Brain microvascular endothelial cell (primary cell): Measurements from ENCODE around the gene CENPF.

ENCODE experiments used
- DNase-seq: peaks from one replicate; pipeline ENCODE4 v3.0.0-alpha.2; 2020
- H3K27ac ChIP-seq: fragments of 250-450 bp; sonication (Bioruptor Pico); 2 replicates; pipeline ENCODE4 v1.5.1; 2020; ENCODE audit warnings: mild to moderate bottlenecking, moderate library complexity
- H3K27me3 ChIP-seq: fragments of 250-450 bp; sonication (Bioruptor Pico); replicated peaks from 2 replicates; pipeline ENCODE4 v1.5.1; 2020; ENCODE audit warnings: mild to moderate bottlenecking
- H3K36me3 ChIP-seq: fragments of 250-450 bp; sonication (Bioruptor Pico); replicated peaks from 2 replicates; pipeline ENCODE4 v1.5.1; 2020; ENCODE audit warnings: mild to moderate bottlenecking
- H3K4me3 ChIP-seq: 2 replicates; pipeline ENCODE4 v1.5.1; 2011; ENCODE audit warnings: low read depth, mild to moderate bottlenecking, control low read depth, low read length, moderate library complexity
- CTCF ChIP-seq: IDR thresholded peaks from 2 replicates; pipeline ENCODE4 v1.5.1; 2011; ENCODE audit warnings: low read depth, mild to moderate bottlenecking, moderate library complexity, low read length, control low read depth, inconsistent platforms; ENCODE audit errors: missing control alignments
- in situ Hi-C: cut with HindIII; loops from 2 replicates; pipeline ENCODE4 v1.10.0; 2017; ENCODE audit warnings: low sequenced_read_pairs, low pct_ligation_motif_present

The CENPF gene

GRCh38 chr1:214683621-214684020, 80.6 kb downstream of the CENPF start:
- H3K36me3 ChIP-seq: no peaks in the 10 kb centered on the region
- H3K27me3 ChIP-seq: no peaks in the 10 kb centered on the region
- in situ Hi-C loops: no loop called here
- no peak overlapping the region for H3K4me3 ChIP-seq
- no peak overlapping the region for H3K27ac ChIP-seq
- no peak for DNase-seq
- TF ChIP-seq CTCF: no peak

GRCh38 chr1:214685906-214686305, 82.9 kb downstream of the CENPF start:
- TF ChIP-seq CTCF: no peak
- in situ Hi-C loops: no loop called here
- no peak overlapping the region for H3K27ac ChIP-seq
- no peak for DNase-seq
- H3K36me3 ChIP-seq: no peaks in the 10 kb centered on the region
- no peak overlapping the region for H3K4me3 ChIP-seq
- H3K27me3 ChIP-seq: no peaks in the 10 kb centered on the region

DNA sequence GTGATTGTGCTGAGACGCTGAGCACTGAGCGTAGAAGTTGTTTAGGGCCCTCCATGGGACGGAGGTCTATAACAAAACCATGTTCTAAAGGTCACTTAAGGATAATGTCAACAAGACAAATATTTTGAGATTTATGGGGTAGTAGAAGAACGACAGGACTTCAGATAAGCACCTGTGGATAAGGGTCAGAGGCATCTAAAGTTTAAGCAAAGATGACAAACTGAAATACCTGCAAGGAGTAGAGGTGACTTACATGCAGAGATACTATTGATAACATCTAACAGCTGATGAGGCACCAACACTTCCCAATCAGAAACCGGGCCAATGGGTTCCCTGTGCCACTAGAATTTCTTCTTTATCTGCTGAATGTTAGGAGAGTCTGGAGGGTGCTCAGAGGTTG, 83.5 kb downstream of the CENPF start:
- TF ChIP-seq CTCF: no peak
- no peak for DNase-seq
- Histone ChIP-seq H3K36me3 (no peaks in the 10 kb centered on the region), H3K4me3 (no peak overlapping the region), H3K27ac (no peak overlapping the region), H3K27me3 (no peaks in the 10 kb centered on the region)
- in situ Hi-C loops: no loop called here

DNA sequence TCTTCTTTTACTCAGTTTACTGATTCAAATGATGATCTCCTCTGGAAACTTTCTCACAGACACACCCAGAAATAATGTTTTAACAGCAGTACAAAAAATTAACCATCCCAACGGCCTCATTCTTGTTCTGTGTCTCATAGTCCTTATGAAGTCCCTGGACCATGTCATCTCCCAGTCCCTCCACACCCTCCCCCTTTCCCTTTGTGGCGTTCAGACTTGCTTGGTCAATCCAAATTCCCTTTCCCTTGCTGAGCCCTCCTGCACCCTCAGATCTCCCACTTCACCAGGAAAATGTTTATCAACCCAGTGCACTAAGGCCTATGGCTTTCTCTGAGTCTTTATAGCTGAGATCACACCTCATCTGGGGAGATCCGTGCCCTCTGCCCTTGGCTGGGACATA, 85.9 kb downstream of the CENPF start:
- no peak for TF ChIP-seq CTCF
- Histone ChIP-seq H3K36me3 (no peaks in the 10 kb centered on the region), H3K4me3 (no peak overlapping the region), H3K27ac (no peak overlapping the region), H3K27me3 (no peaks in the 10 kb centered on the region)
- DNase-seq: no peak
- in situ Hi-C loops: no loop called here

- no peaks in the 10 kb centered on the region for H3K27me3 ChIP-seq
- no peak for DNase-seq
- H3K36me3 ChIP-seq: no peaks in the 10 kb centered on the region
- no peak for TF ChIP-seq CTCF
- H3K27ac ChIP-seq: no peak overlapping the region
- in situ Hi-C loops: no loop called here
- H3K4me3 ChIP-seq: no peak overlapping the region
Observed at GRCh38 chr1:214694769-214695168, 91.8 kb downstream of the CENPF start.

- in situ Hi-C loops: no loop called here
- no peak for TF ChIP-seq CTCF
- H3K4me3 ChIP-seq: no peak overlapping the region
- H3K36me3 ChIP-seq: no peaks in the 10 kb centered on the region
- H3K27ac ChIP-seq: no peak overlapping the region
- H3K27me3 ChIP-seq: no peaks in the 10 kb centered on the region
- no peak for DNase-seq
Observed at GRCh38 chr1:214698559-214698958, 95.6 kb downstream of the CENPF start.
